ENCODE results near the gene GZMB.

Gene GZMB

DNA sequence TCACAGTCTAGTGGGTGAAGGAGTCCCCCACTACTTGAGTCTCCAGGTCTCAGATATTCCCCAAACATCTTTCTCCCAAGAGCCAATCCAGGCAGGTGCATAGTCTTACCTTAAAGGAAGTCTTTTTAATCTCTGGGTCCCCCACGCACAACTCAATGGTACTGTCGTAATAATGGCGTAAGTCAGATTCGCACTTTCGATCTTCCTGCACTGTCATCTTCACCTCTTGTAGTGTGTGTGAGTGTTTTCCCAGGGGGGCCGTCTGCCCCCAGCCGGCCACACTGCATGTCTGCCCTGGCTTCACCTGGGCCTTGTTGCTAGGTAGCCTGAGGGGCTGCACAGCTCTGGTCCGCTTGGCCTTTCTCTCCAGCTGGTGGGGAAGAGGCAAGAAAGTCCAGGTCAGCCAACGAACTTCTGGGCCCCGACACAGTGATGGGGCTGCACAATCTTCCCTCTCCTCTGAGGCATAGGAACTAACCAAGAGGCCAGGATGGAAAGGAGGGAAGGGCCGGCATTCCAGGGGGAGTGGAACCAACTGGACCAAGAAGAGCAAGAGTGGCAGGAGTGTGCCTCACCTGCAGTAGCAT, 2.1 kb downstream of the GZMB start:
- Histone ChIP-seq H3K4me3 (replicated peaks; ENCODE audit: insufficient read depth, low read length) (no peak overlapping the region), H3K27ac (replicated peaks) (no peak overlapping the region), H3K27me3 (ENCODE audit: insufficient read depth, poor library complexity, severe bottlenecking) (no peaks in the 10 kb centered on the region)
- TF ChIP-seq REST (IDR thresholded peaks at IDR 0.05; ENCODE audit: insufficient replicate concordance, low read depth) = no peak
- no peak for TF ChIP-seq GABPA (IDR thresholded peaks at IDR 0.05; ENCODE audit: low read depth)
- TF ChIP-seq POLR2AphosphoS5 (IDR thresholded peaks at IDR 0.05; ENCODE audit: low read depth) = no peak
- no peak for TF ChIP-seq SPI1 (IDR thresholded peaks at IDR 0.05; ENCODE audit: borderline replicate concordance, low read depth)
- TF ChIP-seq, protein P1, sequence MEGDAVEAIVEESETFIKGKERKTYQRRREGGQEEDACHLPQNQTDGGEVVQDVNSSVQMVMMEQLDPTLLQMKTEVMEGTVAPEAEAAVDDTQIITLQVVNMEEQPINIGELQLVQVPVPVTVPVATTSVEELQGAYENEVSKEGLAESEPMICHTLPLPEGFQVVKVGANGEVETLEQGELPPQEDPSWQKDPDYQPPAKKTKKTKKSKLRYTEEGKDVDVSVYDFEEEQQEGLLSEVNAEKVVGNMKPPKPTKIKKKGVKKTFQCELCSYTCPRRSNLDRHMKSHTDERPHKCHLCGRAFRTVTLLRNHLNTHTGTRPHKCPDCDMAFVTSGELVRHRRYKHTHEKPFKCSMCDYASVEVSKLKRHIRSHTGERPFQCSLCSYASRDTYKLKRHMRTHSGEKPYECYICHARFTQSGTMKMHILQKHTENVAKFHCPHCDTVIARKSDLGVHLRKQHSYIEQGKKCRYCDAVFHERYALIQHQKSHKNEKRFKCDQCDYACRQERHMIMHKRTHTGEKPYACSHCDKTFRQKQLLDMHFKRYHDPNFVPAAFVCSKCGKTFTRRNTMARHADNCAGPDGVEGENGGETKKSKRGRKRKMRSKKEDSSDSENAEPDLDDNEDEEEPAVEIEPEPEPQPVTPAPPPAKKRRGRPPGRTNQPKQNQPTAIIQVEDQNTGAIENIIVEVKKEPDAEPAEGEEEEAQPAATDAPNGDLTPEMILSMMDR (IDR thresholded peaks at IDR 0.05; ENCODE audit: insufficient read depth, low read length) = no peak
- no peak for DNase-seq (ENCODE audit: low read depth in 1 of 2, low spot score in 1 of 2)

- Histone ChIP-seq H3K27ac (replicated peaks) (no peak overlapping the region), H3K27me3 (ENCODE audit: insufficient read depth, poor library complexity, severe bottlenecking) (no peaks in the 10 kb centered on the region), H3K4me3 (replicated peaks; ENCODE audit: insufficient read depth, low read length) (no peak overlapping the region)
- DNase-seq (ENCODE audit: low read depth in 1 of 2, low spot score in 1 of 2) = no peak
- TF ChIP-seq, protein P1 (IDR thresholded peaks at IDR 0.05; ENCODE audit: insufficient read depth, low read length) = no peak
- TF ChIP-seq POLR2AphosphoS5 (IDR thresholded peaks at IDR 0.05; ENCODE audit: low read depth) = no peak
- no peak for TF ChIP-seq GABPA (IDR thresholded peaks at IDR 0.05; ENCODE audit: low read depth)
- no peak for TF ChIP-seq SPI1 (IDR thresholded peaks at IDR 0.05; ENCODE audit: borderline replicate concordance, low read depth)
- TF ChIP-seq REST (IDR thresholded peaks at IDR 0.05; ENCODE audit: insufficient replicate concordance, low read depth) = no peak
Measured at GRCh38 chr14:24630872-24631477, 3.0 kb downstream of the GZMB start.

GRCh38 chr14:24630087-24630871, 3.7 kb downstream of the GZMB start:
- H3K27ac ChIP-seq (replicated peaks) = no peak overlapping the region
- TF ChIP-seq SPI1 (IDR thresholded peaks at IDR 0.05; ENCODE audit: borderline replicate concordance, low read depth) (no peak), POLR2AphosphoS5 (IDR thresholded peaks at IDR 0.05; ENCODE audit: low read depth) (no peak), REST (IDR thresholded peaks at IDR 0.05; ENCODE audit: insufficient replicate concordance, low read depth) (no peak), GABPA (IDR thresholded peaks at IDR 0.05; ENCODE audit: low read depth) (no peak)
- TF ChIP-seq, protein P1 (IDR thresholded peaks at IDR 0.05; ENCODE audit: insufficient read depth, low read length) = no peak
- no peak overlapping the region for H3K4me3 ChIP-seq (replicated peaks; ENCODE audit: insufficient read depth, low read length)
- no peaks in the 10 kb centered on the region for H3K27me3 ChIP-seq (ENCODE audit: insufficient read depth, poor library complexity, severe bottlenecking)
- no peak for DNase-seq (ENCODE audit: low read depth in 1 of 2, low spot score in 1 of 2)

Measured in HL-60 (cell line).